Left cardiac atrium (tissue), 4 donors: ENCODE results near the gene ECE2. TPM values are rescaled to one million over a fixed set of nuclear protein-coding genes. Genes with fewer than 3 reads are reported as not detected.

ENCODE experiments used
- ATAC-seq, 2 donors: fragments of 200-7000 bp; cut with Tn5 transposase; one replicate each; pipeline ENCODE4 v1.9.1; 2020; ENCODE audit warnings: mild to moderate bottlenecking in 2 of 2, moderate library complexity in 2 of 2
- DNase-seq: peaks from one replicate; pipeline ENCODE4 v3.0.0-alpha.2; 2020
- intact Hi-C, 2 donors: fragments of 100-400 bp; cut with DNase I; formaldehyde crosslinking; loops; one replicate each; pipeline versions ENCODE4 v1.14.1 to v1.15.1; 2022 to 2023
- total RNA-seq, 2 donors: library from RNA; stranded (reverse); fragmentation: NEBNext Ultra II Directional; extraction: Animal tissue kit (Norgen Biotek cat#: 25700); gene quantifications; one replicate each; pipeline ENCODE4 v1.2.1, GENCODE V29; 2021
- donor health status: DM: no; HTN: yes; CAD: no.
- donor health status: DM: no; HTN: yes; CAD: no; lungs with severe emphysema.
- donor health status: DM: yes; HTN: yes; CAD: no.
- donor health status: Dilated cardiomyopathy.

Gene ECE2
- total RNA-seq, 2 donors from 2014 or later: 1.1 TPM; not detected in 1

GRCh38 chr3:184239221-184239620 lies 36.6 kb upstream of the ECE2 start:
- no peak for ATAC-seq
- no peak for DNase-seq
- intact Hi-C loops: no loop called here

GRCh38 chr3:184239708-184240107 lies 36.1 kb upstream of the ECE2 start:
- DNase-seq (no peak), ATAC-seq (no peak)
- intact Hi-C loops: loop anchor here in 1 of 2 donors (5.0 to 10.0 kb wide), 3 partner anchors 85 to 347 kb away; partner anchors contain the start of gene DVL3

- intact Hi-C loops: loop anchor here in 1 of 2 donors (5.0 to 10.0 kb wide), 3 partner anchors 86 to 348 kb away; partner anchors contain the start of gene DVL3
- DNase-seq (no peak), ATAC-seq (peak in 1 of 2 donors; percentile 32)
Measured at GRCh38 chr3:184240384-184241140, 35.3 kb upstream of the ECE2 start.

GRCh38 chr3:184241141-184241446 lies 34.7 kb upstream of the ECE2 start:
- intact Hi-C loops: loop anchor here in 1 of 2 donors (5.0 to 10.0 kb wide), 3 partner anchors 86 to 349 kb away; partner anchors contain the start of gene DVL3
- peak in 1 of 2 donors; percentile 7 for ATAC-seq
- DNase-seq: no peak

- intact Hi-C loops: loop anchor here in 1 of 2 donors (5.0 to 10.0 kb wide), 3 partner anchors 87 to 349 kb away; partner anchors contain the start of gene DVL3
- no peak for DNase-seq
- ATAC-seq: peak; percentile 58 to 76
Measured at GRCh38 chr3:184241447-184242296, 34.1 kb upstream of the ECE2 start.

DNA sequence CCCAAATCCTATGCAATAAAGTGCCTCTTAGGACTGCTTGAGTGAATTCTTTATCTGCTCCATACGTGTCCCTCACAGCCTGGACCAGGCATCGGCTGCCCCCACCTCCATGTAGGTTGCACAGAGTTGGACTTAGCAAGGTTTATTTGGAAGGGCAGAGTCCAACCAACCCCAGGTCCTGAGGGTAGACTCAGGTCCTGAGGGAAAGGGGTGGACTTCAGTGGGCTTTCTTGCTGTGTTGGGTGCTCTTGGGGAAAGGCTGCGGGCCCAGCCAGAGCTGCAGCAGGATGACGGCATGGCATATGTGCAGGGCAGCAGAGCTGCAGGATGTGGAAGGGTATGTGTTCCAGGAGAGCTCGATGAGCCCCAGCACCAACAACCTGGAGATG lies 33.5 kb upstream of the ECE2 start:
- no peak for ATAC-seq
- DNase-seq: no peak
- intact Hi-C loops: loop anchor here in 1 of 2 donors (5.0 to 10.0 kb wide), 3 partner anchors 87 to 350 kb away; partner anchors contain the start of gene DVL3

DNA sequence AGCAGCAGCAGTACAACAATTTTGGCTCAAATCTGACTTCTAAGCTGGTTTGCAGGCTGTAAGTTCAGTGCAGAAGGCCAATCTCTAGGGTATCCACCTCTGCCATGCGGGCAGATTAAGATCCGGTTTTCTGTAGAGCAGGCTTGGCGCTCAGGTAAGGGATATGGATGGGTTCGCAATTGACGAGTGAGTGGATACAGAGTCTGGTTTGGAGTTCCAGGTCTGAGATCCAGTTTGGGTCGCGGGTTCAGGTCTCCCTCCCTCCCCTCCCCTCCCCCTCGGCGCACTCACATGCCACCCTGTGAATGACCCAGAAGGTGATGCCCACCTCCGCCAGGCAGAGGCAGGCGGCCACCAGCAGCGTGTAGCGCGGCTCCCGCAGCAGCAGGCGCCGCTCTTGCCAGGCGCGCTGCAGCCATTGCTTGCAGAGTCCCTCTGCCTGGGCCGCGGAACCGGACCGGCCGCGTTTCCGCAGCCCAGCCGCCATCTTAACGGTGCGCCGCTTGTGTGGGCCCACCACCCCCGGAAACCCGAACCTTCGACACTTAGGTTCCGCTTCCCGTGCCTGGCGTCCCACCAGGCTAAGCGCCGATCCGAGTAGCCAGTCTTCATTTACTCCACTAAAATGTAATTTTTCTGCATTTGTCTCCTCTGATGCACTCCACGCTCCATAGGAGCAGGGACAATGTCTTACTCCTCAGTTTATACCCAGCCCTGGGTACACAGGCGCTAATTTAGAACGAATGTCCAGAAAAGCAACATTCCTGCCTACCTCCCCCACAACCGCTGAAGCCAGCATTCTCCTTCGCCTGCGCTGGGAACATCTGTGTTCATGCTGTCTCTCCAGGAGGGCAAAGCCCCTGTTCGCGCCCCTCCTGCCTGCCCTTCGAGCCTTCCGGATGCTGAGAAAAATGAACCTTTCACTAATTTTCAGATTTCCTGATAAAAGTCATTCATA lies 27.1 kb upstream of the ECE2 start, which contains the start of gene ALG3:
ALG3 (minus strand) TSS at position 509 of the 958 bp plus-strand sequence; CDS start at position 487, 22 bp downstream.
- intact Hi-C loops: loop anchor here in 1 of 2 donors (5.0 to 10.0 kb wide), 2 partner anchors 61 to 94 kb away; partner anchors contain the start of genes ABCF3 and DVL3
- peak; percentile 85 for DNase-seq
- peak; percentile 85 to 88 for ATAC-seq

GRCh38 chr3:184249412-184250166 lies 26.2 kb upstream of the ECE2 start, which contains the start of gene EEF1AKMT4:
EEF1AKMT4 (plus strand) TSS chr3:184249672; CDS start chr3:184249695, 23 bp downstream.
- DNase-seq: peak; percentile 97
- ATAC-seq: peak; percentile 99
- intact Hi-C loops: loop anchor here (5.0 to 10.0 kb wide), 3 partner anchors 62 to 355 kb away; partner anchors contain the start of genes ABCF3 (in 1 of the 2) and DVL3 (in 1 of the 2)

- intact Hi-C loops: loop anchor here in 1 of 2 donors (10.0 kb wide), 1 partner anchor 355 kb away; no protein-coding TSS in a partner anchor
- DNase-seq (peak; percentile 85), ATAC-seq (peak; percentile 78 to 88)
Measured at GRCh38 chr3:184250167-184250828, 25.5 kb upstream of the ECE2 start.

DNA sequence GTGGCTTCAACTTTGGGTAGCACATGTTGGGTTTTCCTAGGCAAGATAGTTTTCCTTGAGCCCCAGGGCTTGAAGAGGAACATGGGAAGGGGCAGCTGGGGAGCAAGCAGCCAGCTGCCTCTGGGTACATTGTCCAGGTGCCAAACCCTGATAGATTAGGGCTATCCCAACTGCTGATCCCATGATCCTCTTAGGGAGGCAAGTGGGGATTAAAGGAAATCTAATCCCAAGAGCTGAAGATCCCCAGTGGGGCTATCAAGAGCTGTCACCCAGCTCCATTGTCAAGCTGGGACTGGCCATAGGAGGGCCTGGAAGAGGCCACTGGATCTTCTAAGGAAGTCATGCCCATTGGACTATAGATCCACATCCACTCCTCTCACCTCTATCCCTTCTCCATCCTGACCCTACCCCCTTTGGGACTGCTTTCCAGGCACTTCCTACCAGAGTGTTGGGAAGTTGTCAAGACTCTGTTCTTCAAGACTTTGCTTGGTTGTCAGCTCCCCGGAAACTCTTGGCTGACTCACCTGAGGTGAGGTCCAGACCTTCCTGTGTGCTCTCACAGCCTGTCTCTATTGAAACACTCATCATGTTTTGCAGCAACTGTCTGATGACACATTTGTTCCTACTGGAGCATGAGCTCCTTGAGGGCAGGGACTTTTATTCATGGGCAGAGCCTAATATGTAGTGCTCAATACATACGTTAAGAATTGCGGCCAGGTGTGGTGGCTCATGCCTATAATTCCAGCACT lies 20.4 kb upstream of the ECE2 start:
- intact Hi-C loops: loop anchor here in 1 of 2 donors (10.0 kb wide), 1 partner anchor 361 kb away; no protein-coding TSS in a partner anchor

DNA sequence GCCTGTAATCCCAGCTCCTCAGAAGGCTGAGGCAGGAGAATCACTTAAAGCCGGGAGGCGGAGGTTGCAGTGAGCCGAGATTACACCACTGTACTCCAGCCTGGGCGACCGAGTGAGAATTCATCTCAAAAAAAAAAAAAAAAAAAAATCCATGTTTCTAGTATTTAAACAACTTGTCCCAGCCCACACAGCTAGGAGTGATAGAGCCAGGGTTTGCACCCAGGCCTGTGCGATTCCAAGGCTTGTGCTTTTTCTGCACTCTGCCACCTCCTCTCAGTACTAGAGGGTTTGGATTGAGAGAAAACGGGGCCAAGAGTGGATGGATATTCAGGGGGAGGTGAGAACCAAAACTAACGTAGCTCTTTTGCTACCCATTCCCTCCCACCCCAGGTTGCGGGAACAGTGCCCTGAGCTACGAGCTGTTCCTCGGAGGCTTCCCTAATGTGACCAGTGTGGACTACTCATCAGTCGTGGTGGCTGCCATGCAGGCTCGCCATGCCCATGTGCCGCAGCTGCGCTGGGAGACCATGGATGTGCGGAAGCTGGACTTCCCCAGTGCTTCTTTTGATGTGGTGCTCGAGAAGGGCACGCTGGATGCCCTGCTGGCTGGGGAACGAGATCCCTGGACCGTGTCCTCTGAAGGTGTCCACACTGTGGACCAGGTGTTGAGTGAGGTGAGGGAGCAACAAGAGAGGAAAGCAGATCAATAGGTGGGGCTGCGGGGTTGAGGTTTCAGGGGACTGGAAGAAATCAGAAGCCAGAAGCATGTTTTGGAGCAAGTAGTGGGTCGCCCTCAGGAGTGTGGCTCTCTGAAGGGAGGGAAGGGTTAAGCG lies 18.5 kb upstream of the ECE2 start:
- intact Hi-C loops: loop anchor here in 1 of 2 donors (10.0 kb wide), 1 partner anchor 362 kb away; no protein-coding TSS in a partner anchor
- ATAC-seq (no peak), DNase-seq (no peak)

More for the DNA sequence above, 20.4 kb upstream of the ECE2 start:
- DNase-seq: no peak
- ATAC-seq: no peak

- DNase-seq (no peak), ATAC-seq (no peak)
- intact Hi-C loops: loop anchor here in 1 of 2 donors (10.0 kb wide), 1 partner anchor 364 kb away; no protein-coding TSS in a partner anchor
Measured at GRCh38 chr3:184258926-184259325, 16.9 kb upstream of the ECE2 start.

DNA sequence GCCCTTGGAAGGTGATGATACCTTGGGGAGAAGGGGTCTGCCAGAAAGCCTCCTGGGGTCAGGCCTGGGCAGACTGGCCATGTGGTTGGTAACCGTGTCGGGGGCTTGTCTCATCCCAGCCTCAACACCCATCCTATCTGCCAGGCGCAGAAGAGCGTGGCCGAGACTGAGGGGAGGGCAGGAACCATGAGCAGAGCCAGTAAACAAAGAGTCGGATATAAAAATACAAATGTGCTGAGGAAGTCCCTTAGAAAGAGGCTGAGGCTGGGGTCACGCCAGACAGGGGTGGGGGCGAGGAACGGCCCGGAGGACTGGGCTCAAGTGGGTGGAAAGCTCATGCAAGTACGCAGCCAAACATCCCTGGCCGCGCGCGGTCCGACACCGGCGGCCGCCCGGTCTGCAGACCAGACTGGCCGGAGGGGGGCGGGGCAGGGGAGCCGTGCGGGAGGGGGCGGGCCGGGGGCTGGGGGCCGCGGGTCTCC lies 16.4 kb upstream of the ECE2 start:
- no peak for DNase-seq
- no peak for ATAC-seq

GRCh38 chr3:184259878-184260723 lies 15.7 kb upstream of the ECE2 start:
- ATAC-seq (peak; percentile 52 to 84), DNase-seq (no peak)
- intact Hi-C loops: loop anchor here in 1 of 2 donors (10.0 kb wide), 1 partner anchor 365 kb away; no protein-coding TSS in a partner anchor

More for the DNA sequence above, 16.4 kb upstream of the ECE2 start:
- intact Hi-C loops: loop anchor here in 1 of 2 donors (10.0 kb wide), 1 partner anchor 365 kb away; no protein-coding TSS in a partner anchor
